Measurements from ENCODE around the gene HERC2. TPM values are rescaled to one million over a fixed set of nuclear protein-coding genes. Genes with fewer than 3 reads are reported as not detected.

The HERC2 gene
- total and polyA plus RNA-seq, 2 donors (not counting 3 experiments of a cell fraction or from before 2014, with no cell fraction given) = 46.1 to 83.9 TPM

- peaks cover 2 to 12% of the 10 kb centered on the region in 2 experiments for H3K36me3 ChIP-seq (ENCODE audit: control insufficient read depth in 2 of 2, extremely low read depth in 1 of 2, insufficient read depth in 2 of 2, low read length in 2 of 2)
- no peak overlapping the region for H3K27ac ChIP-seq (ENCODE audit: insufficient read depth, low read depth, low read length)
- H3K9ac ChIP-seq (replicated peaks; ENCODE audit: extremely low read depth, insufficient read depth, low read length) = no peak overlapping the region
- ChIA-PET CTCF (interaction anchor here (0.7 to 1.5 kb wide), 2 partner anchors 14 to 31 kb away, joined by 3 to 4 read pairs; no protein-coding TSS in a partner anchor), POLR2A (interaction anchor here (0.7 kb wide), 1 partner anchor 27 kb away, joined by 5 read pairs; no protein-coding TSS in a partner anchor)
- dilution Hi-C loops (cut with MboI; ENCODE audit: extremely low pct_ligation_motif_present, low sequenced_read_pairs) = no loop called here
- H3K4me1 ChIP-seq (ENCODE audit: control insufficient read depth, extremely low read depth, insufficient read depth, low read length) = no peaks in the 10 kb centered on the region
- no peaks in the 10 kb centered on the region for H4K20me1 ChIP-seq (replicated peaks; ENCODE audit: control insufficient read depth, extremely low read depth, insufficient read depth, low read length)
- H3K27me3 ChIP-seq (ENCODE audit: control insufficient read depth in 2 of 2, insufficient read depth in 2 of 2, low read length in 2 of 2) = no peaks in the 10 kb centered on the region
- intact Hi-C loops (cut with micrococcal nuclease) = no loop called here
- DNase-seq (ENCODE audit: low read depth, low spot score) (no peak), FAIRE-seq (no peak)
- H2AFZ ChIP-seq (ENCODE audit: low read depth, low read length) = no peak overlapping the region
- H3K4me3 ChIP-seq (replicated peaks in 1 of 3; ENCODE audit: insufficient read depth in 1 of 3, low read depth in 1 of 3, low read length in 3 of 3) = no peak overlapping the region
- no peaks in the 10 kb centered on the region for H3K79me2 ChIP-seq (ENCODE audit: control insufficient read depth, insufficient read depth, low read length)
- TF ChIP-seq POLR2A (IDR thresholded peaks at IDR 0.05; ENCODE audit: low read depth, low read length) (no peak), POLR2AphosphoS5 (IDR thresholded peaks at IDR 0.05; ENCODE audit: insufficient read depth, low read depth, low read length) (no peak), FOS (IDR thresholded peaks at IDR 0.05; ENCODE audit: borderline replicate concordance, insufficient read depth, low read length) (no peak), MYC (IDR thresholded peaks at IDR 0.05; ENCODE audit: low read depth, low read length) (no peak), EZH2 (IDR thresholded peaks at IDR 0.05; ENCODE audit: borderline replicate concordance, low read depth, low read length, severe bottlenecking) (no peak)
- TF ChIP-seq, protein P1, sequence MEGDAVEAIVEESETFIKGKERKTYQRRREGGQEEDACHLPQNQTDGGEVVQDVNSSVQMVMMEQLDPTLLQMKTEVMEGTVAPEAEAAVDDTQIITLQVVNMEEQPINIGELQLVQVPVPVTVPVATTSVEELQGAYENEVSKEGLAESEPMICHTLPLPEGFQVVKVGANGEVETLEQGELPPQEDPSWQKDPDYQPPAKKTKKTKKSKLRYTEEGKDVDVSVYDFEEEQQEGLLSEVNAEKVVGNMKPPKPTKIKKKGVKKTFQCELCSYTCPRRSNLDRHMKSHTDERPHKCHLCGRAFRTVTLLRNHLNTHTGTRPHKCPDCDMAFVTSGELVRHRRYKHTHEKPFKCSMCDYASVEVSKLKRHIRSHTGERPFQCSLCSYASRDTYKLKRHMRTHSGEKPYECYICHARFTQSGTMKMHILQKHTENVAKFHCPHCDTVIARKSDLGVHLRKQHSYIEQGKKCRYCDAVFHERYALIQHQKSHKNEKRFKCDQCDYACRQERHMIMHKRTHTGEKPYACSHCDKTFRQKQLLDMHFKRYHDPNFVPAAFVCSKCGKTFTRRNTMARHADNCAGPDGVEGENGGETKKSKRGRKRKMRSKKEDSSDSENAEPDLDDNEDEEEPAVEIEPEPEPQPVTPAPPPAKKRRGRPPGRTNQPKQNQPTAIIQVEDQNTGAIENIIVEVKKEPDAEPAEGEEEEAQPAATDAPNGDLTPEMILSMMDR (IDR thresholded peaks at IDR 0.05; ENCODE audit: extremely low read depth in 1 of 2, insufficient read depth in 1 of 2, low read depth in 1 of 2, low read length in 2 of 2) = no peak
- H3K9me1 ChIP-seq (replicated peaks; ENCODE audit: control insufficient read depth, extremely low read depth, insufficient read depth, low read length) = no peaks in the 10 kb centered on the region
- no peaks in the 10 kb centered on the region for H3K9me3 ChIP-seq (replicated peaks; ENCODE audit: control insufficient read depth, insufficient read depth, low read length)
- no TSS peak for BruUV-seq (replicated peaks)
- no peak overlapping the region for H3K4me2 ChIP-seq (ENCODE audit: insufficient read depth, low read length)
Observed at GRCh38 chr15:28246605-28247004, 75.4 kb downstream of the HERC2 start.

- ChIA-PET CTCF (no interaction called here), POLR2A (no interaction called here)
- Histone ChIP-seq H3K27ac (ENCODE audit: insufficient read depth, low read depth, low read length) (no peak overlapping the region), H3K4me2 (ENCODE audit: insufficient read depth, low read length) (no peak overlapping the region), H3K4me1 (ENCODE audit: control insufficient read depth, extremely low read depth, insufficient read depth, low read length) (no peaks in the 10 kb centered on the region), H2AFZ (ENCODE audit: low read depth, low read length) (no peak overlapping the region), H3K36me3 (ENCODE audit: control insufficient read depth in 2 of 2, extremely low read depth in 1 of 2, insufficient read depth in 2 of 2, low read length in 2 of 2) (peaks cover 2 to 12% of the 10 kb centered on the region in 2 experiments), H3K27me3 (ENCODE audit: control insufficient read depth in 2 of 2, insufficient read depth in 2 of 2, low read length in 2 of 2) (no peaks in the 10 kb centered on the region), H4K20me1 (replicated peaks; ENCODE audit: control insufficient read depth, extremely low read depth, insufficient read depth, low read length) (no peaks in the 10 kb centered on the region), H3K9ac (replicated peaks; ENCODE audit: extremely low read depth, insufficient read depth, low read length) (no peak overlapping the region), H3K4me3 (replicated peaks in 1 of 3; ENCODE audit: insufficient read depth in 1 of 3, low read depth in 1 of 3, low read length in 3 of 3) (no peak overlapping the region), H3K9me3 (replicated peaks; ENCODE audit: control insufficient read depth, insufficient read depth, low read length) (no peaks in the 10 kb centered on the region), H3K9me1 (replicated peaks; ENCODE audit: control insufficient read depth, extremely low read depth, insufficient read depth, low read length) (no peaks in the 10 kb centered on the region), H3K79me2 (ENCODE audit: control insufficient read depth, insufficient read depth, low read length) (no peaks in the 10 kb centered on the region)
- DNase-seq (ENCODE audit: low read depth, low spot score) (no peak), FAIRE-seq (no peak)
- intact Hi-C loops (cut with micrococcal nuclease) = no loop called here
- TF ChIP-seq GATA2 (IDR thresholded peaks at IDR 0.05; ENCODE audit: insufficient read depth, insufficient read length, low read depth, low read length) = no peak
- TF ChIP-seq, protein P2, sequence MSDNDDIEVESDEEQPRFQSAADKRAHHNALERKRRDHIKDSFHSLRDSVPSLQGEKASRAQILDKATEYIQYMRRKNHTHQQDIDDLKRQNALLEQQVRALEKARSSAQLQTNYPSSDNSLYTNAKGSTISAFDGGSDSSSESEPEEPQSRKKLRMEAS (IDR thresholded peaks at IDR 0.05; ENCODE audit: insufficient read depth, insufficient read length) = no peak
- TF ChIP-seq JUN (IDR thresholded peaks at IDR 0.05; ENCODE audit: borderline replicate concordance, insufficient read depth, insufficient read length, low read depth) = no peak
- no peak for TF ChIP-seq EZH2 (IDR thresholded peaks at IDR 0.05; ENCODE audit: borderline replicate concordance, low read depth, low read length, severe bottlenecking)
- no peak for TF ChIP-seq POLR2AphosphoS5 (IDR thresholded peaks at IDR 0.05; ENCODE audit: insufficient read depth, low read depth, low read length)
- TF ChIP-seq POLR2A (IDR thresholded peaks at IDR 0.05; ENCODE audit: low read depth, low read length) = no peak
- TF ChIP-seq, protein P1 (IDR thresholded peaks at IDR 0.05; ENCODE audit: extremely low read depth in 1 of 2, insufficient read depth in 1 of 2, low read depth in 1 of 2, low read length in 2 of 2) = no peak
- no peak for TF ChIP-seq FOS (IDR thresholded peaks at IDR 0.05; ENCODE audit: borderline replicate concordance, insufficient read depth, low read length)
- no peak for TF ChIP-seq MYC (IDR thresholded peaks at IDR 0.05; ENCODE audit: low read depth, low read length)
- dilution Hi-C loops (cut with MboI; ENCODE audit: extremely low pct_ligation_motif_present, low sequenced_read_pairs) = no loop called here
- BruUV-seq (replicated peaks) = no TSS peak
Observed at GRCh38 chr15:28243901-28244300, 78.1 kb downstream of the HERC2 start.
